Suprapubic skin (tissue), 4 donors: ENCODE measurements around the gene TMEM151A.

Experiments used
- POLR2A ChIP-seq, 2 donors: fragments of 450-650 bp; IDR thresholded peaks; one replicate each; pipeline ENCODE4 v1.6.1; 2017; ENCODE audit warnings: antibody characterized with exemption in 2 of 2, mild to moderate bottlenecking in 2 of 2, moderate library complexity in 2 of 2
- POLR2AphosphoS5 ChIP-seq, 3 donors: sonication (generic); formaldehyde crosslinking; IDR thresholded peaks; one replicate each; pipeline ENCODE4 v1.6.1; 2017; ENCODE audit warnings: antibody characterized with exemption in 3 of 3
- TF ChIP-seq, protein P1 (sequence below), 2 donors: fragments of 200-600 bp in 1 of 2; fragments of 450-650 bp in 1 of 2; sonication (generic) in 1 of 2; IDR thresholded peaks; one replicate each; pipeline ENCODE4 v1.5.1; 2016 to 2019; ENCODE audit warnings: antibody characterized with exemption in 2 of 2, mild to moderate bottlenecking in 1 of 2, moderate library complexity in 1 of 2

DNA sequence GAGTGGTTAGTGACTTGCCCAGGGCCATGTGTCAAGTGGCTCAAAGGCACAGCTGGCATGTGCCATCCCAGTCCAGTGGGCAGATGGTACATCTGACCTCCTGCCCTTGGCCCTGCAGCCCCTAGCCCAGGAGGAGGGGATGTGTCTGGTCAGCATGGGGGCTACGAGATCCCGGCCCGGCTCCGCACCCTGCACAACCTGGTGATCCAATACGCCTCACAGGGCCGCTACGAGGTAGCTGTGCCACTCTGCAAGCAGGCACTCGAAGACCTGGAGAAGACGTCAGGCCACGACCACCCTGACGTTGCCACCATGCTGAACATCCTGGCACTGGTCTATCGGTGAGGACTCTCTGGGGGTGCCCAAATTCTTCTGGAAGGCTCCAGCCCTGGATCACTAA lies 29.0 kb upstream of the TMEM151A start:
- TF ChIP-seq, protein P1, sequence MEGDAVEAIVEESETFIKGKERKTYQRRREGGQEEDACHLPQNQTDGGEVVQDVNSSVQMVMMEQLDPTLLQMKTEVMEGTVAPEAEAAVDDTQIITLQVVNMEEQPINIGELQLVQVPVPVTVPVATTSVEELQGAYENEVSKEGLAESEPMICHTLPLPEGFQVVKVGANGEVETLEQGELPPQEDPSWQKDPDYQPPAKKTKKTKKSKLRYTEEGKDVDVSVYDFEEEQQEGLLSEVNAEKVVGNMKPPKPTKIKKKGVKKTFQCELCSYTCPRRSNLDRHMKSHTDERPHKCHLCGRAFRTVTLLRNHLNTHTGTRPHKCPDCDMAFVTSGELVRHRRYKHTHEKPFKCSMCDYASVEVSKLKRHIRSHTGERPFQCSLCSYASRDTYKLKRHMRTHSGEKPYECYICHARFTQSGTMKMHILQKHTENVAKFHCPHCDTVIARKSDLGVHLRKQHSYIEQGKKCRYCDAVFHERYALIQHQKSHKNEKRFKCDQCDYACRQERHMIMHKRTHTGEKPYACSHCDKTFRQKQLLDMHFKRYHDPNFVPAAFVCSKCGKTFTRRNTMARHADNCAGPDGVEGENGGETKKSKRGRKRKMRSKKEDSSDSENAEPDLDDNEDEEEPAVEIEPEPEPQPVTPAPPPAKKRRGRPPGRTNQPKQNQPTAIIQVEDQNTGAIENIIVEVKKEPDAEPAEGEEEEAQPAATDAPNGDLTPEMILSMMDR (IDR thresholded peaks at IDR 0.05), result no peak
- TF ChIP-seq POLR2A (IDR thresholded peaks at IDR 0.05) (no peak), POLR2AphosphoS5 (IDR thresholded peaks at IDR 0.05) (no peak)
